Left hindlimb (tissue), 1 donor: ENCODE results near the gene FGB.

Source experiments
- DNase-seq: peaks from one replicate; pipeline ENCODE4 v3.0.0-alpha.2; 2018

Gene FGB

DNA sequence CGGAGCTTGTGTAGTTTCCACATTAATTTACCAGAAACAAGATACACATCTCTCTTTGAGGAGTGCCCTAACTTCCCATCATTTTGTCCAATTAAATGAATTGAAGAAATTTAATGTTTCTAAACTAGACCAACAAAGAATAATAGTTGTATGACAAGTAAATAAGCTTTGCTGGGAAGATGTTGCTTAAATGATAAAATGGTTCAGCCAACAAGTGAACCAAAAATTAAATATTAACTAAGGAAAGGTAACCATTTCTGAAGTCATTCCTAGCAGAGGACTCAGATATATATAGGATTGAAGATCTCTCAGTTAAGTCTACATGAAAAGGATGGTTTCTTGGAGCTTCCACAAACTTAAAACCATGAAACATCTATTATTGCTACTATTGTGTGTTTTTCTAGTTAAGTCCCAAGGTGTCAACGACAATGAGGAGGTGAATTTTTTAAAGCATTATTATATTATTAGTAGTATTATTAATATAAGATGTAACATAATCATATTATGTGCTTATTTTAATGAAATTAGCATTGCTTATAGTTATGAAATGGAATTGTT lies at the start of gene FGB:
TSS of gene FGB (plus strand) at position 315 of the 558 bp plus-strand sequence. CDS start at position 323, 8 bp downstream.
- DNase-seq = no peak

DNA sequence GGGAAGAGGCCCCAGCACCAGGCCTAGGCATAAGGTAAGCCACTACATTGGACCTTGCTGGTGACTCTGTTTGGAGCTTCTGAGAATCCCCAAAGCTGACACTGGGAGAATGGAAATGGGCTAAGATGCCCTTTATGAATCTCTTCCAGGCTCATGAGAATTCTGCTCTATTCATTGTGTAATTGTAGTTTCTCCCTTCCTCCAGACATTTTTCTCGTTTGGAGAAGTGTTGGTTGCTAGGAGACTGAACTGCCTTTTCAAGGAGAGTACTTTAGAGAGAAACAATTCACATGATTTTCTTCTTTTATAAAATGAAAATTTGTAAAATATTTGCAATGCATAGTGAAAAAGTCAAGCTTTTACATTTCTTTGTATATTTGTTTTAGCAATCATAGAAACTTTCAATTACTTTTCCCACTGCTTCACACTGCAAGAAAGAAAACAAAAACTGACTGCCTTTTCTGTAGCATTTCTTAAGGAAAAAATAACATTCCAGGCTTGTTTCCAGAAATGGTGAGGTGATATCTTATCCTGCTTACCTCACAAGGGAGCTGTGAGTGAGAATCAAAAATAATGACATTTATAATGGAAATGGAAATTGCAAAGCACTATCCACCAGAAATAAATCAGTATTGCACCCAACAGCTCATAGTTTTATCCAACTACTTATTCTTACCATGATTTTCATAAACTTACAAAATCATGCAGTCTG lies 46.3 kb upstream of the FGB start:
- DNase-seq = no peak

DNA sequence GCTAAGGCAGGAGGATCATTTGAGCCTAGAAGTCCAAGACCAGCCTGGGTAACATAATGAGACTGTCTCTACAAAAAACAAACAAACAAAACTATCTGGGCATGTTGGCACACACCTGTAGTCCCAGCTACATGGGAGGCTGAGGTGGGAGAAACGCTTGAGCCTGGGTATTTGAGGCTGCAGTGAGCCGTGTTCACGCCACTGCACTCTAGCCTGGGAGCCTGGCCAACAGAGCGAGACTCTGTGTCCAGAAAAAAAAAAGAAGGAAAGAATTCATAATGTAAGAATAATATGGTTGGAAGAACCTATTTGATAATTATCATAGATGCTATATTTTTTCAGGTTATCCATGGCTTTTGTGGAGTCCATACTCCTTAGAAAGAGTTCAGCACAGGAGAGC lies 45.2 kb upstream of the FGB start:
- no peak for DNase-seq

DNA sequence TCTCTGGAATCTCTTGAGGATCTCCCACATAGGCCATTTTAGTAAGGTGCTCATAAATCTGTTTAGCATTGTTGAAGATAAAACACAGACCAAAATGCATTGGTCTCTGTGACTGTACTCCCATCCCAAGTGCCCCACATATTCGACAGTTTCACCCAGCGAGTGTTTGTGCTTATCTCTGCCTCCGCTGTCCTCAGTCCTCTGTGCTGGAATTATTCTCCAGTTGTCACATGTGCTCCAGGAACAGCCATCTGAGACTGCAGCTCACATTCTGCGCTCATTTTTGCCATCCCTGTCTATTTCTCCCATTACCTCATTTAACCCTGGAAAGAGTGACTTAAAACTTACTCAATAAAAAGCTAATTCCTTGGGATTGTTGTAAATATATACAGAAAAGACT lies 43.6 kb upstream of the FGB start:
- DNase-seq = no peak

DNA sequence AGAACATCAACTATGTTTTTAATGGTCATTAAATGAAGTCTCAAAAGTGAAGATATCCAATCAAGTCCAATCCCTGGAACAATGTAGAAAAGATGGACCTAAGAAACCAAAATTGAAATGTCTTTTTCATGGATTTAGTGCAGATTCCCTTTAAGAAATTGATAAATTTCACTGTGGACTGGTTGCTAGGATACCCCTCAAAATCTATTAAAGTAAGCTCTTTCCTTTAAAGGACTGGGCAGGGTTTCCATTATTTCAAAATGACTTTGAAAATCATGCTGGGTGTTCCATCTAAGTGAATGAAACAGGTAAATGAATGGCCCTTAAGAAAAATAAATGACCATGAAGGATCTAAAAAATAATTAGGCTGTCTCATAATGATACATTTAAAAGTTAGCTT lies 41.2 kb upstream of the FGB start:
- DNase-seq = no peak

DNA sequence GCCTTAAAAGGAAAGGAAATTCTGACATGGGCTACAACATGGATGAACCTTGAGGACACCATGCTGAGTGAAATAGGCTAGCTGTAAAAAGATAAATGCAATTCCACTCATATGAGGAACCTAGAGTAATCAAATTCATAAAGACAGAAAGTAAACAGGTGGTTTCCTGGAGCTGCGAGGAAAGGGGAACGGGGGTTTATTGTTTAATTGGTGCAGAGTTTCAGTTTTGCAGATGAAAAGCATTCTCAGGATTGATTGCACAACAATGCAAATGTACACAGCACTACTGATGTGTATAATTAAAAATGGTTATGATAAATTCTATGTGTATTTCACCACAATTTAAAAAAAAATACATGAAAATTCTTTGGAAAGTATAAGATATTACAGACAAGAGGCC lies 36.7 kb upstream of the FGB start:
- DNase-seq = no peak

DNA sequence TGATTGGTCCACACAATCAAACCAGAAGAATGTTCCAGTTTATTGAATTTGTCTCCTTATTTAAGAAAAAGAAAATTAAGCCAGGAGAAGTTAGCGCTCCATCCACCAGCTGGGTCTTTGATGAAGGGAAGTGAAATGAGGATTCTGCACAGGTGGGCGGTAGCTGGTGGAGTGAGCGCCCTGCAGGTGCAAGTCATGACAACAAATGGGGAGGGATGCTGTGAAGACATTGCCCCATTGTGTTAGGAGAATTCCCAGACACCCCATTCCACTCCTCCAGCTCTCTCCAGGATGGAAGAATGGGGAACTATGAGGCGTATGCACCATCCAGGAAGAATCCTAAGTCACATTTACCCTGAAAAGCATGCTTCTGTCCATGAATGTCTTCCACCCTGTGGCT lies 35.5 kb upstream of the FGB start:
- DNase-seq = no peak

DNA sequence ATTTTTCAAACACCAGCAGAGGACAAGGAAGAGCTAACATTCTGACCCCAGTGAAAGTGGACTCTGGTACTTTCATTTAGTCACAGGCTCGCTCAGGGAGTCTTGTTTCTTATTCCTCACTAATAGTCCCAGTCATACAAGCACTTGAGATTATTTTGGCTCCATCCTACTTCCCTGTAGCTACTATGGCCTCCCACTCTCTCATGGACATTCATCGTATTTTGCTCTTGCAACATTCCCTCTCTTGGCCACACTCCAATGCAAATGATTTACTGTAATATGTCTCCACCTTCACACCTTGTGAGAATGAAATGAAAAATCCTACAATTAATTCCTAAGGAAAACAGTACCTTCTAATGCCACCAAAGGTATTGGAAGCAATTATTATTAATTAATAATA lies 33.9 kb upstream of the FGB start:
- no peak for DNase-seq

DNA sequence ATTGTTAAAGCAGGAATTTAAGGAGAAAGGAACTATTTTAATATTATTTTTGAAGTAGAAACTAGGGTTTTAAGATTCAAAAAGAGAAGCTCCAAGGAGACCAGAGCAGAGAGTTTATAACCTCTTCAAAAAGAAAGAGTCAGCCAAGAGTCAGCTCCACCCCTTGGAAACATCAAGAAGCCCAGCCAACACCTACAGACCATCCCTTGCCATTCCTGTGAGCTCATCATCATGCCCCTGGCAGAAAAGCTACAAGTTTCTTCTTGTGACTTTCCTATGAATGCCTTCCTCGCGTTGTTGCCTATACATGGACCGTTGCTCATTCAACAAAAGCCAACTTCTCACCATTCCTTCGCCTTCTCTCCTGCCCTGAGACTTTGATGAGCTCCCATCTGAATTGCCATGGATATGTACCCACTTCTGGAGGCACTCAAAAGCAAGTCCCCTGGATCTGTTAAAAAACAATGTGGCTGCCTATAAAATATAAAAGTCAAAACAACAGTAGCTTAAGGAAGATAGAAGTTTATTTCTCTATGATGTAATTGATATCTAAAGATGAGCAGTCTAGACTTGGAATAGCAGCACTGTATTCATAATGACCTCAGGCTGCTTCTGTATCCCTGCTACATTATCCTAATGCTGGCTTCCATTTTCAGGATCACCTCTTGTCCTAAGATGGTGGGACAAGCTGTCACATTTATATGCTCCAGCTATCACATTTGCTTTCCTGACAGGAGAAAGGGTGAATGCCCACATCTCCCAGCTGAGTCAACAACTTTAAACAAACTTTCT lies 32.9 kb upstream of the FGB start:
- DNase-seq = no peak

DNA sequence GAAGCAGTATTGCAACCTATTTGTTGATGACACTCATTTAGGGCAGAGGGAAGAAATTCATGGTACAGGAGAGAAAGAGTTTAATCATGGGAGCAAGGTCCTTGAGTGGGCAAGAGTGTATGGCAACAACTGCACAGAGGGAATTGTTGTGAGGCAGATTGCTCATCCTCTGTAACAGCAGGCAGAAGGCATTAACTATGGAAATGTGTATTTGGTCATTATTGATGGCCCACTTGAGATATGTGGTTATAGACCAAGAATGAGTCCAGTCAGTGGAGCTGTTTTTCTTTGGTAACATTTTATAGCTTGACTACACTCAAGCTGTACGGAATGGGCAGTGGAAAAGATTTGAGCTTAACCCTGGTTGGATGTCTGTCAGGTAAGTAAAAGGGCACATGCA lies 28.5 kb upstream of the FGB start:
- DNase-seq = no peak

DNA sequence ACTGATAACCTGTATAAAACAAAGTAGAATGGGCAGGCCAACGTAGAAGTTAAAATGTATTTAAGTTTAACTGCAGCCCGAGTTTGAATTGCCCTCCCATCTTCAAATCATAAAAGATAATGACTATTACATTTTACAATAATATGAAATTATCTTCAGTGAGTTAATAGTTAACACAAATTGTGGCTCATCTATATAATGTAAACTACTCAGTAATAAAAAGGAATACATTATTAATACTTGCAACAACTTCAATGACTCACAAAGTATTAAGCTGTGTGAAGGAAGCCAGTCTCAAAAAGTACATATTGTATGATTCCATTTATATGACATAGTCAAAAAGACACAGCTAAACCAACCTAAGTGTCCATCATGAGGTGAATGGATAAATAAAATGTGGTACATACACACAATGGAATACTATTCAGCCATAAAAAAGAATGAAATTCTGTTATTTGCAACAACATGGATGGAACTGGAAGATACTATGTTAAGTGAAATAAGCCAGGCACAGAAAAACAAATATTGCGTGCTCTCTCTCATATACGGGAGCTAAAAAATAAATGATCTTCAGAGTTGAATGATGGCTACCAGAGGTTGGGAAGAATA lies 20.4 kb upstream of the FGB start:
- DNase-seq = no peak

DNA sequence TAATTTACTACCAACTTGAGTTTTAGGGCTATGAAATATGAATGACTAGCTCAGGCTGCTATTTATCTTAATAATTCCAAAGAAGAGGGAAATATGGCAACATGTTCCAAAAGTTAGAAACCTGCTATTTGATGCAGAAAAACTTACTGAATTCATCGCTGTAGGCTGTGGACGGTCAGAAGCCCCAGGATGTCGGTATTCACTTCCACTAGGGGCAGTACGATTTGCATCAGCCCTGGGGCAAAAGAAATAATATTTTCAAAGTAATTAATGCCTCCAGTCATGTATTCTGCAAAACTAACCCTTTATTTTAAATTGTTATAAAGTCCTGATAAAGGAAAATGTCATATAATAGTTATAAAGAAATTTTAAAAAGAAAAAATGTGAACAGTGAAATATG lies 17.1 kb upstream of the FGB start:
- no peak for DNase-seq

DNA sequence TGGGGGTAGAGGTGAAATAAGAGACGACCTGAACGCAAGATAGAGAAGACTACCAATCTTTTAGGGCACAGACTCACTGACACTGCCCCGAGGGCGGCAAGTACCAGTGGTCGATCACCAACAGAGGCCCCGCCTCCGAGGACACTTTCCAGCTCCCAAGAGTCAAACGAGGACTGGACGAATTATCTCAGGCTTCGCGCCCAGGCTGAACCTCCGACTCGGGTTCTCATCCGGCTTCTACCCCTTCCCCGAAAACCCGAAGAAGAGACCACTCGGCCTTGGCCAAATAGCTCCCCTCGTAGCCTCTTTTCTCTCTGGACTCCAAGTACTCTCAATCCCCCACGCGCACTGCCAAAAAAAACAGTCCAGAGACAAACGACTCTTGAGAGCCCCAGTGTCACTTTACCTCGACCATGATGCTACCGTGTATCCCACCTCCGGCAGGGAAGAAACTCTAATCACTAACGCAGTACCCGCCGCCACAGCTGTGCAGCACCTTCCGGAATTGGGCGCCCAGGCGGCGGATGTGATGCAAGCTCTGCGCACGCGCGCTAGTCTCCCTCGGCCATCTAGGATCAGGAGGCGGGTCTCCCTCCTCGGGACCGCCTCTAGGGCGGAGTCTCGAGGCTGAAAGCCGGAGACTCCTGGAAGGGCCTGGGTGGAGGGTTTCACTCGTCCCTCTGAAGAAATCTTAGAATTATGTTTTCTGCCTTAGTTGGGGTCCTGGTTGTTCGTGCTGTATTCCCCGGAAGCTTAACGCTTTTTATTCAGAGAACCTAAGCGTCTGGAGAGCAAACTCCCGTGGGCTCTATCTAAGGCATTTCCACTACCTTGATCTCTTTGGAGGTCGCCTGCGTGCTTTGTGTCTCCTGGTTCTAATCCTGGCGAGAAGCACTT lies 12.7 kb upstream of the FGB start, which contains the start of gene PLRG1:
TSS of gene PLRG1 (minus strand) at position 507 of the 897 bp plus-strand sequence. CDS start at position 415, 92 bp downstream.
- DNase-seq = peak; percentile 97

DNA sequence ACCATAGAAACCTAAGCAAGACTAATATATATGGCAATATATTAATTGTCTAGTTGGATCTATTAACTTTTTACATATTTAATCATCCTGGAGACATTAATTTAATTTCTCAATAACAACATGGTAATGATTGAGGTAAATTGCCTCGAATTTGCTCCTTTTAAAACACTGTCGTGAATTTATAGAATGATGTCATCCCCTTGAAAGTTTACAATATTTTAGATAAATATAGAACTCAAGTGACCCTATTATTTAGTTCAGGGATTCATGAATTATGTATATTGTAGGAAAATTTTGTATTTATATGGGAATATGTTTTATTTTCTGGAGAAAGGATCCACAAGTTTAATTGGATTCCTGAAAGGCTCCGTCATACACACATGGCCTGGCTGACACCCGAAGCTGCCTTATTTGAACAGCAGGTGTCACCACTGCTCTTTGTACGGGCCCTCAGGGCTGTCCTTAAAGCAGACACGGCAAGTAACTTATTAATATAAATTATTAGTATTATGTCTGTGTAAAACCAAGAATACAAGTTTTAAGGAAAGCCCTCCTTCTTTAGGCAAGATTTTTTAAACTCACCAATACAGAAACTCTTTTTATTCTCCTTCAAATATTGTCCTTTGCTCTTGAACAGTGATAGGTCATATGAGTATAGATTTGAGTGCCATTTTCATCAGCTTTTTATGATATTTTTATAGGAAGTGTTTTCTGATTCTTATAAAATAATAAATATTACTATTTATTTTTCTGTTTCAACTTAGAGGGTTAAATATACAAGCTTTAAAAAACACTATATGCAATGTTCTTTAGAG lies 10.7 kb upstream of the FGB start:
- peak; percentile 69 for DNase-seq

DNA sequence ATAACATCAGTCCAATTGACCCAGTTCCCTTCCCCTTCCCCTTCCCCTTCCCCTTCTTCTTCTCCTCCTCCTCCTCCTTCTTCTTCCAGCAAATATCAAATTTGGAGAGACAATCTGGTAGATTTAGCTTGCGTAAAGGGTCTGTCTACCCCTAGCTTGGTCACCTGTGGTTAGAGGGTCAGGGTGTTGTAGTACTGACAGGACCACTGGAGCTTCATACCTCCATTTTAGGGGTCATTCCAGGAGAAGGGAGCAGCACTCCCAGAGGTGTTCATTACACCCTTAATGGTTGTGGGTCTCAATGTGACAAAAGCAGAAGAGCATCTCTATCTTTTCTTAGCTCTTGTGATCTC lies 3.7 kb upstream of the FGB start:
- no peak for DNase-seq

DNA sequence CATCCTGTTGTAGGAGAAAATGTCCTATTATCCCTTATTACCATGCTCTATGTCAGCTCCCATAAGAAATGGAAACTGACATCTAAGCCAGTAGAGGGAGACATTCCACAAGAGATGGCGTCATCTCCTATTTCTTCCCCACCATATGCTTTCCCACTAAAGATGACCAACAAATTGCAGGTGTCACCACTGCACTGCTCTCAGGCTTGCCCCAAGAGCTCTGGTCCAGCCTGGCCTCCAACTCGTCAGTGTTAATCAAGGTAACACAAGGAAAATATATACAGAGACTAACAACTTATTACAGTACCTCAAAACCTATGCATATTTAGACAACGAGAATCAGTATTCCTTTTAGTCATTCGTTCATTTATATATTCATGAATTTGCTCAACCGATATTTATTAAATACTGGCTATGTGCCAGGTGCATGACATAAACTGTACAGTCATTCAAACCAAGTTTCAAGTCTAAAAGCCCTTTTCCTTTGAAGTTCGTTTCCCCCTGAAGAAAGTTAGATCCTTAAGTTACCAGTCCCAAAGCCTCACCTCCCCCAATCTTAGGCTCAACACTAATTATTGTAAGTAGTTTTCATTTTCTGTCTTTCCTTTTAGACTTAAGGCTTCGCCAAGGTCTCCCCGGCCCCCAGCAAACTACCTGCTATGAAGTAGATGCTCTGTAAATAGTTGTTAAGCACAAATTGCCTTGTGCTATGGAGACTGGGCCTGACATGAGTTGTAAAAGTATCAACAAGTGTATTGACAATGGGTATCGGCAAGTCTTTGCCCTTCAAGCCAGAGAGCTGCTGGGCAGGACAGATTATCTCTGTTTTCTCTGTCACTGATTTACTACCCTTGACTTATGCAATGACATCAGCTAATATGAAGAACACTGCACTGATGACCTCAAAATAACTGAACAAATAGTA lies 3.1 kb upstream of the FGB start:
- no peak for DNase-seq

DNA sequence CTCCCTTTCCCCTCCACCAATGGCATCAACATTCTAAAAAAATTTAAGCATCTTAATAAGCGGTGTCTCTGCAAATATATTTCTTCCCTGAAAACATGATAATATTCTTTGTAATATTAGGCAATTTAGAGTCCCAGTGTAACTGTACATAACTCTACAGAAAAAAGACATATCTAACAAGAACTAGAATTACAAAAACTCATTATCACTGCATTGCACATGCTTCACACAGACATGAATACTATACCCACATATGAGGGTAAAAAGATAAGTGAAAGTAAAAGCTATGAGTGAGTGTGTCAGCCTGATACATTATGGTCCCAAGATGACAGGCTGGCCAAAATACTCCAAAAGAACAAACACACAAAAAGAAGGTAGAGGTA lies 2.4 kb upstream of the FGB start:
- DNase-seq = no peak

DNA sequence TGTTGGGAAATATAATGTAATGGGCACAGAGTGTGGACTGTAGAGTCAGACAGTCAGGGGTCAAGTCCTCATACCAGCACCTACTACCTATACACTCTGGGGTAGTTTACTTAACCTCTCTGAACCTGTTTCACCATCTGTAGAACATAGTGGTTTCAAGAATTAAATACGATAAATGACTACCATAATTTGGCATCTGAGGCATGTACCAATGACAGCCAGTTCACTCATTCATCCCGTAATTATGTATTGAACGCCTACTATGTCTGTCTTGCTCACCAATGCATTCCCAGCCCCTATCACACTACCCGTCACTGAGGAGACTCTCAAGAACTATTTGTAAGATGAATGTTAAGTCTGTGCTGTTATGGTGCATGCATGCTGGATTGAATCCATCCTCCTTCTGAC lies 2.0 kb upstream of the FGB start:
- no peak for DNase-seq

DNA sequence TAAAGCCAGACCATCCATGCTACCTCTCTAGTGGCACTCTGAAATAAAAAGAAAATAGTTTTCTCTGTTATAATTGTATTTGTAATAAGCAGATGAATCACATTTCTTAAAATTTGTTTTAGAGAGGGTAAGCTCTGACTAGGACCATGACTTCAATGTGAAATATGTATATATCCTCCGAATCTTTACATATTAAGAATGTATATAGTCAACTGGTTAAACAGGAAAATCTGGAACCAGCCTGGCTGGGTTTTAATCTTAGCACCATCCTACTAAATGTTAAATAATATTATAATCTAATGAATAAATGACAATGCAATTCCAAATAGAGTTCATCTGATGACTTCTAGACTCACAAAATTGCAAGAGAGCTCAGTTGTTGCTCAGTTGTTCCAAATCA lies 1.5 kb downstream of the FGB start:
- no peak for DNase-seq

DNA sequence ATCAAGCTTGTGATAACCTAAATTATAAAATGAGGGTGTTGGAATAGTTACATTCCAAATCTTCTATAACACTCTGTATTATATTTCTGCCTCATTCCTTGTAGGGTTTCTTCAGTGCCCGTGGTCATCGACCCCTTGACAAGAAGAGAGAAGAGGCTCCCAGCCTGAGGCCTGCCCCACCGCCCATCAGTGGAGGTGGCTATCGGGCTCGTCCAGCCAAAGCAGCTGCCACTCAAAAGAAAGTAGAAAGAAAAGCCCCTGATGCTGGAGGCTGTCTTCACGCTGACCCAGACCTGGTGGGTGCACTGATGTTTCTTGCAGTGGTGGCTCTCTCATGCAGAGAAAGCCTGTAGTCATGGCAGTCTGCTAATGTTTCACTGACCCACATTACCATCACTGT lies 2.9 kb downstream of the FGB start:
- no peak for DNase-seq
